GM19099 (cell line): Measurements from ENCODE around the gene AMBP.

Source experiments
- POLR2A ChIP-seq: IDR thresholded peaks from 3 replicates; pipeline ENCODE4 v1.6.1; 2011; ENCODE audit warnings: low read depth; ENCODE audit not compliant: insufficient read length; ENCODE audit errors: extremely low read depth

AMBP gene

DNA sequence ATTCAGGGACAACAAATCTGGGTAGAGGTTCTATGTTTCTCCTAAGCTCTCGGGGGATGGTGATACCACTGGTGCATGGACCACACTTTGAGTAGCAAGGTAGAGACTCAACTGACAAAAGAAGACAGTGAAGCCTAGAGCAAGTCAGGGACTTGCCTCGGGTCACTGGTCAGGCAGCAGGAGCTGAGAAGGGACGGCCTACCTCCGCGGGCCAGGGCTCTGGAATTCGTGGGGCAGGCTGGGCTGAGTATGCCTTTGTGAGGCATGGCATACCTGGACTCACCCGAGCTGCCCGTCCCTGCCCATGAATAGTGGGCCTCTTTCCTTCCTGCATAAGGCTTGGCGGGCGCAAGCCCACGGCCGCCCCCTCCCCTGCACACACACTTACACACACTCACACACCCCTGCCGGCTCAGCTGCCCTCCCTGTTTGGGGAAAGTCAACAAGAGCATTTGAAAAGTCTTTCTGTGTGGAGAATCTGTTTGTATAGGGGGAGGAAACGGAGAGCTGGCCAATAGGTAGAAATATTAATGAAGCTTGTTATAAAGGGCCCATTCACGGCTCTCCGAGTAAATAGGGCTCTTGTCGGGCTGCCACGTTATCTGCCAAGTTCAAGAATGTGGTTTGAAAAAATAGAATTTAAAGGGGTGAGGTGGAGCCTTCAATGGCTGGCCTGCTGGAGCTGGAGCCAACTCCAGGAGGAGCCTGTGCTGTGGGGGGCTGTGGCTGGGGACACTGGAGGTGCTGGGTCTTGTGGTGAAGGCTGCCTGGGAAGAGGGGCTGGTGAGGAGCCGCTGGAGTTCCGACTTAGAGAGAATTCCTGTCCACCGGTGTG lies 40.1 kb upstream of the AMBP start:
- TF ChIP-seq POLR2A, result no peak

DNA sequence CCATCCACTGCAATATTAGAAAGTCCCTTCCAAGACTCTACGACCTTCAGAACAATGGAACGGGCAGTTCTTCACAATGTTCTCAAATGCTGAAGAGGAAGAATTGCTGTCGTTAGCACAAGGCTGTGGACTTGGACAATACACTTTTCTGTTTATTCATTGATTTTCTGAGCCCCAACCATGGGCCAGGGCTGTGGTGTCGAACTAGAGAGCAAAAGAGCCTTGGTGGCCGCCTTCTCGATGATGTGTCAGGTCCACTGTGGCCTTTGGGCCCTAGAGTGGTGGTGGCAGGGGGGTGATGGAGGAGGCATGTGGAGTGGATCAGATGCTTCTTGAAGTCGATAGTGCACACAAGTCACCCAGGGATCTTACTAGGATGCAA lies 39.5 kb upstream of the AMBP start:
- TF ChIP-seq POLR2A, result no peak

DNA sequence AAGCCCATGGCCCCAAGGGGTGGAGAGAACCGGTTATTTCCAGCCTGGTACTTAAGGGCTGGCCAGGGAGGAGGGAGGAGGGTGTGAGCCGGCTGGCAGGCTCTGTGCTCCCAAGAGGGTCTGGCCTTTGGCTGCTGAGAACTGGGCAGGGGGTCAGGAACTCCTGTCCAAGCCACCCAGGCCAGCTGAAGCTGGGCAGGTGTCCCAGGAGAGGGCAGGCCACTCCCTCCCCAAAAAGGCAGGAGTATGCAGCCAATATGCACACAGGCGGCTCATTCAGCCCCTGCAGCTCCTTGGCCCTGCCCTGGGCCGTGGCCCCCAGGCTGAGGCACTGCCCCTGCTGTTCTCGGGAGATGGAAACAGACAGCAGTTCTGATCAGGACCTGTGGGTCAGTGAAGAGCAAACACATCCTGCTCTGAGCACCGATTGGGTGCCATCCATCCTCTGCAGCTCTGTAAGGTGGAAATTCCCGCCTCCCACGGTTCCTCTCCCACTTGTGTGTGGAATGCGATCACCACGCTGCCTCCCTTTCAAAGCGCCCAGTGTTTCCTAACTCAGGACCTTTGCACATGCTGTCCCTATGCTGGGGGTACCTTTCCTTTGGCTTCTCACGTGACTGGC lies 38.1 kb upstream of the AMBP start:
- no peak for TF ChIP-seq POLR2A

DNA sequence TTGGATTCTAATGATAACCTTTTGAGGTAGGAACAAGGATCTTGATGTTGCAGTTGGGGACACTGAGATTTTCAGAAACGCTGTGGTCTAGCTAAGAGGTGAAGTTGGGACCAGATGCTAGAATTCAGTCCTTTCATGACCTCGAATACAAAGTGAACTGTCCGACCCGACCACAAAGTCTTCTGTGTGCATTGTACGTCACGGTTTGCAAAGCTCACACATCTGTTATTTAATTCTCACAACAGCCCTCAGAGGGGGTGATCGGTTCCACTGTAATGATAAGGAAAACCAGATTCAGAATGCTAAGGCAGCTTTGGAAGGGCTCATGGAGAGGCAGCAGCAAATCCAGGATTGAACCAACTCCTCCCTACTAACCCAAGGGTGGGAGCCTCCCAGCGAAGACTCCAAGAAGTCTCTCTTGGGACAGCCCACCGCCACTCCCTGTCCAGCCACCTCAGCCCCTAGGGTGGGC lies 37.6 kb upstream of the AMBP start:
- no peak for TF ChIP-seq POLR2A

DNA sequence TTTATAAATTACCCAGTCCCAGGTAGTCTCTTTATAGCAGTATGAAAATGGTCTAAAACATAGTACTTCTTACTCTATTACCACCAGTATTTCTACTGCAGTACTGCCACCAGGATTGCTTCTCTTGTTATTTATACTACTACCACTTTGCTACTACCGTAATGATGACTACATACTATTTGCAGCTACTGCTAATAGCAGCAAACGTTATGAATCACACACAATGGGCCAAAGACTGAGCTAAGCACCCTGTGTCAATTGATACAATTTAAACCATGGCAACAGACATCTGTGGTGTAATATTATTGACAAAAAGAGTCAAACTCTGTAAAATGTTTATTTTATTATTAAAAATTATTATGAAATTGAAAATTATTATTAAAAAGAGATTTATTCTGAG lies 36.3 kb upstream of the AMBP start:
- no peak for TF ChIP-seq POLR2A

DNA sequence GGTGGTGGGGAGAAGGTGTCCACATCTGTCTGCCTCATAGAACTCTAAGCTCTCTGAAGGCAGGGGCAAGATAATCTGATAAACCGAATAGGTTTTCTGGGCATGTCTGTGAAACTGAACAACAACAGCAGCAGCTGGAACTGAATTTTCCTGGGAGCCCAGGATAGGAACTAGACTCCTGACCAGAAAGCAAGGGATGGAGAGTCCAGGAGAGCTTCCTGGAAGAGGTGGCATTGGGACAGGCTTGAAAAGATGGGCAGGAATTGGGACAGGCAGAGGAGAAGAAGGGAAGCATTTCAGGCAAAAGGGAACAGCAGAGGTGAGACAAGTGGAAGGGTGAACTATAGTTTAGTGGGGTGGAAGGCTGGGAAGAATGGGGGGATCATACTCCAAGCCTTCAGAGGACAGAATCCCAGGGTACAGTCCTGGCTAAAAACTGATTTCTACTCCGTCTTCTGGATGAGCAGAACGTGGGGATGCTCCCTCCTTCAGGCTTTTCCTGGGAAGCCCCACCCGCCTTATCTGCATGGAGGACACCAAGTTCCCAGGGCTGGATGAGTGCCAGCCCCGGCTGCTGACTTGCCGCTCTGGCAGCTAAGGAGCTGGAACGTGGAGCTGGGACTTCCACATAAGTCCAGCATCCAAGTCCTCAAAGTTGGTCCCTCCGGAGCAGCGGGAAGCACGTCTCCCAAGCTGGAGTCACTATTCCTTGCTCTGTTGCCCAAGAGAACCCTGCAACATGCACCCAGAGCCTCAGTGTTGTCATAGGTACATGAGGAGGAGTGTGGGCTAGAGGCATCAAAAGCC lies 34.9 kb upstream of the AMBP start:
- TF ChIP-seq POLR2A, result no peak

DNA sequence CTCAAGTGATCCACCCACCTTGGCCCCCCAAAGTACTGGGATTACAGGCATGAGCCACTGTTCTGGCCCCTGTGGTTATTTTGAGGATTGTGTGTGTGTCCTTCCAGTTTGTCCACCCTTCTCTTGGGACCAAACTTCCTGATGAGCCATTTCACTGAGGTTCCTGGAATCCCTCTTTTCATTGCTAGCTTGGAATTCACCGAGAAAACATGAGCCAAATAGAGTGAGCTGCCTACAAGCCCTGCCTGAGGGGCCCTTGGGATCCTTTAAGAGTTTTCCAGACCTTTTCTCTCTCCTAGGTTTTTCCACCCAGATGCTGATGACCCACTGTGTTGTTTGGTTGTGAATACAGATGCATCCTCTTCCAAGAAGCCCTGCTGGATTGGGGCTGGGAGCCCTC lies 34.2 kb upstream of the AMBP start:
- TF ChIP-seq POLR2A, result no peak

DNA sequence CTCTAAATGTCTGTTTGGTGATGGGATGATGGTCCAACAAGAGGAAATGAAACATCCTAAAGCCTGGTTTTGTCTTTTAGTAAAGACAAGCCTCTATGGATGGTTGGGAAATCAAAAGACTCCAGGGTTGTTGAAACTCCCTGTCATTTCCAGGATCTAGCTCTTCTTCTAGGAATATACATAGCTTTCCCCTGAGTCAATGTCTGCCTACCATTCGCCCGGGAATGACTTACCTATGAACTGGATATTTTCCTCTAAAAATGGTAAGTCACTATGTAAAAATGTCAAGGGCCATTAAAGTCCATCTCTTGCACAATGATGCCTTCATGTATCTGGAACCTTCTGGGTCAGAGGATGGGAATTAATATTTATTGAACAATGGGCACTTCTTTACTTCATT lies 32.1 kb upstream of the AMBP start:
- no peak for TF ChIP-seq POLR2A

DNA sequence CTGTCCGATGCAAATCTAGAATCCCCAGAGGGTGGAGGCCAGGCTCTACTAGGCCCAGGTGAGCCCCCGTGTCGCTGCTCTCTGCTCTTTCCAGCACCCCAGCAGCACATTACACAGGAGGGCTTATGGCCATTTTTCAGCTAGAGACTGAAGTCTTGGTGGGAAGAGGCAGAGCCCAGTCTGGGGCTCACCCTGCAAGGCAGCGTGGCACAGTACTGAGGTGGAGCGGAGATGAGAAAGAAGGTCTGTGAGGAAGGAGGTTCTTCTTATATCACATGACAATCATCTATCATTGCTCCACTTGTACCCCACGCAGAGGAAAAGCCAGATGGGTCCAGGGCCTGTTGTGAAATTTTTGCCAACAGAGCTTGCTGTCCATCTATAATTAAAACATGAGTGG lies 31.0 kb upstream of the AMBP start:
- no peak for TF ChIP-seq POLR2A

DNA sequence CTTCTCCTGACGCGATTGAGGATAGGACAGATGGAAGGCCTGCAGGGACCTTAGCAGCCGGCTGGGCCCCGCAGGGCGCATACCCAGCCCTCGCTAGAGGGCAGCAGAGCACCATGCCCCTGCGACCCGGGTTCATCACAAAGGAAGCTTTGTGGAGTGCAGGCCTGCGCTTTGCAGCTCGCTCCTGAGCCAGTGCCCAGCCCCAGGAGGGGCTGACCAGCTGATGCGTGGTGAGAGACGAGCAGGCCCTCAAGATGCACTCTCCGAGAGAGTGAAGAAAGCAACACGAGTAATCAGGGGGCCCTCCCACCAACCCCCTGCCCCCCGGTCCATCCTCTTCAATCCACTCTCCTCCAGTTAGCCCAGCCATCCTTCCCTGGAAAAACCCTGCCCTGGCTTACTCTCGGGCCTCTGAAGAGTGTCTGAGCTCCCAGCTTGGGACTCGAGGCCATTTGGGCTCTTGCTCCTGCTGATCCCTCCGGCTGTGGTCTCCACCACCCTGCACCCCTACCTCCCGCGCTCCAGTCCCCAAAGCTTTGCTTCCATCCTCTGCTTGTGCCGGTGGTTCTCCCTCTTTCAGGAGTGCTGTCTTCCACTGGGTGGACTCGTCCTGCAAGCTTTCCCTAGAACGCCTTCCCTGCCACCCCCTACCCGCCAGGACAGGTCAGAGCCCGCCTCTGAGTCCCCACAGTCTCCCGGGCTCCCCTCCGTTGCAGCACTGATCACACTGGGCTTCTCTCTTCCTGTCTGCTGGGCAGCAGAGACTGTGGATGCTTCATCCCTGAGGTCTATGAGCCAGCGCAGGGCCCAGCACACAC lies 30.1 kb upstream of the AMBP start:
- TF ChIP-seq POLR2A, result no peak

DNA sequence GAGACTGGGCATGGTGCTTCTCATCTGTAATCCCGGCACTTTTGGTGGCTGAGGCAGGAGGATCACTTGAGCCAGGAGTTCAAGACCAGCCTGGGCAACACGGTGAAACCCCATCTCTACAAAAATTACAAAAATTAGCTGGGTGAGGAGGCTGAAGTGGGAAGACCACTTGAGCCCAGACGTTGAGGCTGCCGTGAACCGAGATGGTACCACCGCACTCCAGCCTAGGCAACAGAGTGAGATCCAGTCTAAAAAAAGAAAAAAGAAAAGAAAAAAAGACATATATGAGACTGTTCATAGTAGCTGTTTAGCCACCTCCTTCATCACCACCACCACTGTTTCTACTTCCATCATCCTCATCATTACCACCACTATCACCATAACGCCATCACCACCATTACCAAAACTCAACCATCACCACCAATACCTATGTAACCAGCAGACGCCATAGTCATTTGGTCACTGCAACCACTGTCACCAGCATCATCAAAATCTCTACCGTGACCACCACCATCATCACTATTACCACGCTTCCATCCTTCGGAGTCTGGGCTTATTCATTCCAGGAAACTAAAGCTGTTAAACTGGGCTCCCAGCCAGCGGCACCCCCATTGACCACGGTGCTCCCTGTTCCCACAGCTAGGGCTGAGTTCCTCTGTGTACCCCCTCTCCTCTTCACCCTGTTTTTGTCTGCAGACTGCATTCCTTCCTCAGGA lies 29.3 kb upstream of the AMBP start:
- TF ChIP-seq POLR2A, result no peak

DNA sequence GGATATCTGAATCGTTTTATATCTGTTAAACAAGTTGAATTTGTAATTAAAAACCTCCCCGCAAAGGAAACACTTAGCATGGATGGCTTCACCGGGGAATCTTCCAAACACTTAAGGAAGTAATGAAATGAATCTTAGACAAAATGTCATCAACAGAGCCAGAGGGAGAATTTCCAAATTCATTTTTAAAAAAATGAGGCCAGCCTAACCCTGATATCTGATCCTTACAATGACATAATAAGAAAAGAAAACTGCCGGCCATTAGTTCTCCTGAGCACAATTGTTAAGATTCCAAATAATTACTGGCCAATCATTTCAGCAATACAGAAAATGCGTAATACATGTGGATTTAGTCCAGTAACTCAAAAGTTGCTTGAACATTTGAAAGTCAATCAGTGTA lies 27.1 kb upstream of the AMBP start:
- no peak for TF ChIP-seq POLR2A

DNA sequence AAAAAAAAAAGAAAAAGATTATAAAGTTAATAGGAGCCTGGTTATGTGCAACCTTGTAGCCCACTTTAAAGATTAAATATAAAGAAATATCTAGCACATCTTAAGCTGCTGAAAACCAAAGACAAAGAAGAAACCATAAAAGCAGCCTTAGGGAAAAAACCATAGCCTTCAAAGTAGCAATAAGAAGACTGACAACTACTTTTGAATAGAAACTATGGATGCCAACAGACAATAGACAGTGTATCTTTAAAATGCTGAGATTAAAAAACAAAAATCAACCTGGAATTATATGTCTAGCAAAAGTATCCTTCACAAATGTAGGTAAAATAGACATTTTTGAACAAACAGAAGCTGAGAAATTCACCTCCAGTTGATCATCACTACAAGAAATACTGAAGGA lies 24.4 kb upstream of the AMBP start:
- TF ChIP-seq POLR2A, result no peak

DNA sequence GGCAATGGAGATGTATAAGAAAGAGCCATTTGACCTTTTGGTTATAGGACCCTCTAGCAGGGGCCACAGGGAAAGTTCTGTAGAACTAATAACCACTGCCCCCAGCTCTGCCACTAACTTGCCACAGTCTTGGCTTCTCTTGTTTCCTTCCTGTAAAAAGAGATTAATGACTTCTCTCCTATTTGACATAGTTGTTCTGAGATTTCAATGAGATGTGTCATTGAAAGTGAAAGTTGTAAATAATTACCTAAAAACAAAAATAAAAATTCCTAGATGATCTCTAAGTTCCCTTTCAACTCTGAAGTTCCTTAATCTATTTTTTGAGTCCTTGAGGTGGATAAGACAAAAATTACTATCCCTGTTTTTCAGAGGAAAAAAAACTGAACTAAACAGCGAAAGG lies 22.4 kb upstream of the AMBP start:
- TF ChIP-seq POLR2A, result no peak
